Uterus (tissue), 4 donors: ENCODE measurements around the gene NCOR2. TPM values are rescaled to one million over a fixed set of nuclear protein-coding genes. Genes with fewer than 3 reads are reported as not detected.

ENCODE experiments used
- DNase-seq, 2 donors: peaks; one replicate each; pipeline ENCODE4 v3.0.0-alpha.2; 2019 to 2020
- H3K27ac ChIP-seq, 2 donors: fragments of 200-600 bp; sonication (generic); 1 replicate in 1 of 2; 2 replicates in 1 of 2; pipeline ENCODE4 v1.5.1; 2016 to 2018
- H3K27me3 ChIP-seq, 2 donors: fragments of 200-600 bp; sonication (generic); one replicate each; pipeline ENCODE4 v1.5.1; 2018 to 2019; ENCODE audit warnings: control low read depth in 1 of 2
- H3K36me3 ChIP-seq, 2 donors: fragments of 200-600 bp; sonication (generic); one replicate each; pipeline ENCODE4 v1.5.1; 2019; ENCODE audit warnings: control low read depth in 1 of 2
- H3K4me1 ChIP-seq, 2 donors: fragments of 200-600 bp; sonication (generic); one replicate each; pipeline ENCODE4 v1.5.1; 2018 to 2019; ENCODE audit warnings: control low read depth in 1 of 2
- H3K4me3 ChIP-seq, 2 donors: fragments of 200-600 bp; sonication (generic); 1 replicate in 1 of 2; 2 replicates in 1 of 2; pipeline ENCODE4 v1.5.1; 2018 to 2019; ENCODE audit warnings: mild to moderate bottlenecking in 1 of 2
- H3K9me3 ChIP-seq, 2 donors: fragments of 200-600 bp; sonication (generic); one replicate each; pipeline ENCODE4 v1.5.1; 2019; ENCODE audit warnings: control low read depth in 1 of 2
- CTCF ChIP-seq, 4 experiments: fragments of 200-600 bp in 2 of 4; fragments of 450-650 bp in 2 of 4; sonication (generic) in 2 of 4; IDR thresholded peaks; one replicate each; pipeline ENCODE4 v1.5.1; 2016 to 2019; ENCODE audit warnings: antibody characterized with exemption in 4 of 4, mild to moderate bottlenecking in 2 of 4, moderate library complexity in 1 of 4
- POLR2A ChIP-seq, 2 donors: fragments of 450-650 bp; IDR thresholded peaks; one replicate each; pipeline ENCODE4 v1.6.1; 2016; ENCODE audit warnings: antibody characterized with exemption in 2 of 2, mild to moderate bottlenecking in 1 of 2, moderate library complexity in 1 of 2
- intact Hi-C: fragments of 100-400 bp; cut with DNase I; formaldehyde crosslinking; loops from one replicate; pipeline ENCODE4 v1.15.1; 2023; ENCODE audit warnings: low total_unique reads
- total RNA-seq, 4 donors: library from RNA; depleted of rRNA in 3 of 4; stranded (reverse); fragments of >200 nt in 3 of 4; gene quantifications; one replicate each; pipeline versions ENCODE4 v1.1.0 to v1.2.4, GENCODE V29; 2014 to 2023
- donor health status: DM: yes; HTN: yes; CAD: no.

NCOR2 gene
- total RNA-seq, 4 donors from 2014 or later = 65.1 to 436 (median 102) TPM

- DNase-seq = no peak
- intact Hi-C loops = loop anchor here (10.0 kb wide), 1 partner anchor 195 kb away; no protein-coding TSS in a partner anchor
- H3K36me3 ChIP-seq = no peaks in the 10 kb centered on the region
- no peak overlapping the region for H3K4me3 ChIP-seq
- no peaks in the 10 kb centered on the region for H3K27me3 ChIP-seq
- TF ChIP-seq CTCF (IDR thresholded peaks at IDR 0.05) (no peak), POLR2A (IDR thresholded peaks at IDR 0.05) (no peak)
- no peaks in the 10 kb centered on the region for H3K9me3 ChIP-seq
- peaks cover 0 to 20% of the 10 kb centered on the region in 2 donors for H3K4me1 ChIP-seq
- peak overlapping the region; percentile 92 to 96 for H3K27ac ChIP-seq
Measured at GRCh38 chr12:124569375-124570148, 2.1 kb upstream of the NCOR2 start.

DNA sequence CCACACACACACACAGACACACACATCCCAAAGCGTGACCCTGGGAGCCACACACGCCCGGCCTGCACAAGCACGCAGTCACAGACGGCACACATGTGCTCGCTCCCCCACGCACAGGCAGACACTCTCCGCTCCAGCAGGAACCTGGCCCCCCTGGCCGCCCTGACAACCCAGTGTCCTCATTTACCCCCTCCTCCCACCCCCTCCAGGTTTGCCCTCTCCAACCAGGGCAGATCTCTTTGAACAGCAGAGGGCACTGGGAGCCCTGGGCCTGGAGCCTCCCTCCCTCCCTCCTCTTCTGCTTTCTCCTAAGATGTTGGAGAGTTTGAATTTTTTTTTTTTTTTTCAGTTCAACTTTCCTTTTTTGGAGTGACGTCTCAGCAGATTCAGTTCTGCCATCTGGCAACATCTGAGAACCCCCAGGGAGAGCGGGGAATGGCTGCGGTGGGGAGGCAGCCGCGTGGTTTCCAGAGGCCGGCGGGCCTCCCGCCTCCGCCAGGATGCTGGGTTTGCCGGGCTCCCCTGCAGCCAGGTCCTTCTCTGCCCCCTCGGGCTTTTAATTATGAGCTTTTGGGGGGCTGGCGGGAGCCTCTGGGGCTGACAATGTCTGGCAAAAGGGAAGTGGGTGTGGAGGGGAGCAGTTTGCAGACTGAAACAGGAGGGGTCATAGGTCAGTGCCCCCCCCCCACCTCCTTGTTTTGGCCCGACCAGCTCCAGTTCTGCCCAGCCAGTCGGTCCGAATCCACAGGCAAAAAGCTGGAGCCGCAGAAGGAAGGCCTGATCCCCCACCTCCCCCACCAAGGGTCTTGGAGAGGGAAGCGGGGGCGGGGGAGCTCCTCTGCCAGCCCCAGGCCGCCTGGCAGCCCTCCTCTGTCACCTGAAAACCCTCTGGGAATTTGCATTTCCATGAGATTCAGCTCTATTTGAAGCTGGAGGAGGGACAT lies 1.3 kb upstream of the NCOR2 start:
- H3K27me3 ChIP-seq = no peaks in the 10 kb centered on the region
- intact Hi-C loops = loop anchor here (10.0 kb wide), 1 partner anchor 196 kb away; no protein-coding TSS in a partner anchor
- H3K36me3 ChIP-seq = no peaks in the 10 kb centered on the region
- peak overlapping the region; percentile 92 to 96 for H3K27ac ChIP-seq
- no peaks in the 10 kb centered on the region for H3K9me3 ChIP-seq
- DNase-seq = peak; percentile 83 to 87
- TF ChIP-seq POLR2A (IDR thresholded peaks at IDR 0.05) = no peak
- TF ChIP-seq CTCF (IDR thresholded peaks at IDR 0.05) = peak in 3 of 4 experiments; percentile 2 to 53 (median 52)
- peaks cover 0 to 20% of the 10 kb centered on the region in 2 donors for H3K4me1 ChIP-seq
- H3K4me3 ChIP-seq = peak overlapping the region in 1 of 2 donors; percentile 37

- Histone ChIP-seq H3K36me3 (no peaks in the 10 kb centered on the region), H3K27ac (peak overlapping the region; percentile 92 to 96), H3K4me3 (peak overlapping the region; percentile 31 to 37), H3K9me3 (no peaks in the 10 kb centered on the region), H3K27me3 (no peaks in the 10 kb centered on the region), H3K4me1 (peaks cover 0 to 20% of the 10 kb centered on the region in 2 donors)
- intact Hi-C loops = loop anchor here (10.0 kb wide), 1 partner anchor 197 kb away; no protein-coding TSS in a partner anchor
- DNase-seq = peak; percentile 94 to 97
- no peak for TF ChIP-seq POLR2A (IDR thresholded peaks at IDR 0.05)
- TF ChIP-seq CTCF (IDR thresholded peaks at IDR 0.05) = peak in 3 of 4 experiments; percentile 6 to 21 (median 21)
Measured at GRCh38 chr12:124567673-124568373, 411 bp upstream of the NCOR2 start.

GRCh38 chr12:124566161-124566996 lies 1.0 kb downstream of the NCOR2 start:
- Histone ChIP-seq H3K4me1 (peaks cover 0 to 20% of the 10 kb centered on the region in 2 donors), H3K27ac (peak overlapping the region; percentile 96 to 98), H3K9me3 (no peaks in the 10 kb centered on the region), H3K27me3 (no peaks in the 10 kb centered on the region), H3K4me3 (peak overlapping the region; percentile 91 to 99), H3K36me3 (no peaks in the 10 kb centered on the region)
- intact Hi-C loops = loop anchor here (10.0 kb wide), 1 partner anchor 198 kb away; no protein-coding TSS in a partner anchor
- TF ChIP-seq POLR2A (IDR thresholded peaks at IDR 0.05) = peak in 1 of 2 donors; percentile 61
- no peak for TF ChIP-seq CTCF (IDR thresholded peaks at IDR 0.05)
- DNase-seq = peak; percentile 87 to 89
